ENCODE data around the gene MAP1B.

GRCh38 chr5:72141440-72142355, 34.4 kb downstream of the MAP1B start:
- no peak for TF ChIP-seq CTCF (IDR thresholded peaks at IDR 0.05 in 8 of 11, conservative IDR thresholded peaks at IDR 0.05 in 3 of 11)
- no peak for TF ChIP-seq POLR2A (IDR thresholded peaks at IDR 0.05)
- TF ChIP-seq POLR2AphosphoS5 (IDR thresholded peaks at IDR 0.05) = no peak
